ENCODE measurements around the gene BLOC1S1.

DNA sequence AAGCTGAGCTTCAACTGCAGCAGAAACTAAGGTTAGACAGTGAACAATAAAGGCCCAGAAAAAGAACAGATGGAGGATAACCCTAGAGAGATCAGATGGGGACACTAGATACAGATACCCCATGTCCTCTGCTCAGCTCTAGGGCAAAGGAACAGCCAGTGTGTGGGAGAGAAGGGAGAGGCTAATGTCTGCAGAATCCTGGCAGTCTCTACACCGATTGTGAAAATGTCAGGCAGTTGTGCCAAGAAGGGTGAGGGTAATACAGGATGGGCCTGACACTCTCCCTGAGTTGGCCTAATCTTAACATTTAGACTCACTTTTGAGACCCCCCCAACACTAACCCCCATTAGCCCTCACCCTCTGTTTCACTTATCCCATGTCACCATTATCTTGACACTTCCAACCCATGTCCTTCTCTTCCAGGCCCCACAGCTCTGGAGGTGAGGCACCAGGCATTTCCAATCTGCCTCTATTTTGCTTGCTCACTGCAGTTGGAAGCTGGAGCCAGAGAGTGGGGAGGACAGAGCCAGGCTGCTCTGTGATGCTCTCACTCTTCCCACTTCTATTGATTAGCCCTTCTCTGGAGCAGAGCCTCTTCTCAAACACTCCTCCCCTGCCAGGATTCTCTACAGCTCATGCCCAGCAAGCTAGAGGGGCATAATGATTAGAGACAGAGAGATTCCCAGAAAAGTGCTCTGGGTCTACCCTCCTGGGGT, 3.0 kb upstream of the BLOC1S1 start:
- TF ChIP-seq, protein P1, sequence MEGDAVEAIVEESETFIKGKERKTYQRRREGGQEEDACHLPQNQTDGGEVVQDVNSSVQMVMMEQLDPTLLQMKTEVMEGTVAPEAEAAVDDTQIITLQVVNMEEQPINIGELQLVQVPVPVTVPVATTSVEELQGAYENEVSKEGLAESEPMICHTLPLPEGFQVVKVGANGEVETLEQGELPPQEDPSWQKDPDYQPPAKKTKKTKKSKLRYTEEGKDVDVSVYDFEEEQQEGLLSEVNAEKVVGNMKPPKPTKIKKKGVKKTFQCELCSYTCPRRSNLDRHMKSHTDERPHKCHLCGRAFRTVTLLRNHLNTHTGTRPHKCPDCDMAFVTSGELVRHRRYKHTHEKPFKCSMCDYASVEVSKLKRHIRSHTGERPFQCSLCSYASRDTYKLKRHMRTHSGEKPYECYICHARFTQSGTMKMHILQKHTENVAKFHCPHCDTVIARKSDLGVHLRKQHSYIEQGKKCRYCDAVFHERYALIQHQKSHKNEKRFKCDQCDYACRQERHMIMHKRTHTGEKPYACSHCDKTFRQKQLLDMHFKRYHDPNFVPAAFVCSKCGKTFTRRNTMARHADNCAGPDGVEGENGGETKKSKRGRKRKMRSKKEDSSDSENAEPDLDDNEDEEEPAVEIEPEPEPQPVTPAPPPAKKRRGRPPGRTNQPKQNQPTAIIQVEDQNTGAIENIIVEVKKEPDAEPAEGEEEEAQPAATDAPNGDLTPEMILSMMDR (conservative IDR thresholded peaks at IDR 0.05; ENCODE audit: low read length): no peak
- no peak for TF ChIP-seq EZH2phosphoT487 (IDR thresholded peaks at IDR 0.05; ENCODE audit: borderline replicate concordance, low read depth, low read length)

All from OCI-LY7 (cell line).